ENCODE measurements around the gene VGLL2. TPM values are rescaled to one million over a fixed set of nuclear protein-coding genes. Genes with fewer than 3 reads are reported as not detected.

VGLL2 gene
- total RNA-seq, 3 donors from 2014 or later, result not detected

GRCh38 chr6:117275711-117276110 is 10.4 kb downstream of the VGLL2 start:
- H3K36me3 ChIP-seq (ENCODE audit: low read depth), result no peaks in the 10 kb centered on the region
- TF ChIP-seq CTCF (IDR thresholded peaks at IDR 0.05), result no peak

GRCh38 chr6:117276778-117277316 is 11.5 kb downstream of the VGLL2 start:
- Histone ChIP-seq H3K9me3 (no peaks in the 10 kb centered on the region), H3K4me3 (no peak overlapping the region), H3K36me3 (ENCODE audit: low read depth) (no peaks in the 10 kb centered on the region), H3K4me1 (ENCODE audit: low read depth) (no peaks in the 10 kb centered on the region)
- no peak for DNase-seq
- ATAC-seq, result no peak
- intact Hi-C loops (cut with DNase I, micrococcal nuclease), result no loop called here
- TF ChIP-seq CTCF (IDR thresholded peaks at IDR 0.05), result no peak

More at GRCh38 chr6:117275711-117276110, 10.4 kb downstream of the VGLL2 start:
- Histone ChIP-seq H3K9me3 (no peaks in the 10 kb centered on the region), H3K4me3 (no peak overlapping the region), H3K4me1 (ENCODE audit: low read depth) (peaks cover under 1% of the 10 kb centered on the region)
- intact Hi-C loops (cut with DNase I, micrococcal nuclease), result no loop called here
- DNase-seq (no peak), ATAC-seq (no peak)

GRCh38 chr6:117280922-117281321 is 15.6 kb downstream of the VGLL2 start:
- ATAC-seq (no peak), DNase-seq (peak in 1 of 3 donors; percentile 40)
- TF ChIP-seq CTCF (IDR thresholded peaks at IDR 0.05), result no peak
- Histone ChIP-seq H3K4me1 (ENCODE audit: low read depth) (no peaks in the 10 kb centered on the region), H3K4me3 (no peak overlapping the region), H3K36me3 (ENCODE audit: low read depth) (no peaks in the 10 kb centered on the region), H3K9me3 (no peaks in the 10 kb centered on the region)
- intact Hi-C loops (cut with DNase I, micrococcal nuclease), result no loop called here

- no peaks in the 10 kb centered on the region for H3K4me1 ChIP-seq (ENCODE audit: low read depth)
- H3K36me3 ChIP-seq (ENCODE audit: low read depth), result no peaks in the 10 kb centered on the region
- ATAC-seq (no peak), DNase-seq (no peak)
- H3K9me3 ChIP-seq, result no peaks in the 10 kb centered on the region
- TF ChIP-seq CTCF (IDR thresholded peaks at IDR 0.05), result no peak
- H3K4me3 ChIP-seq, result no peak overlapping the region
- intact Hi-C loops (cut with DNase I, micrococcal nuclease), result no loop called here
These were observed 22.8 kb downstream of the VGLL2 start for GRCh38 chr6:117288083-117288715.

- no peak for ATAC-seq
- Histone ChIP-seq H3K4me3 (no peak overlapping the region), H3K4me1 (ENCODE audit: low read depth) (no peaks in the 10 kb centered on the region), H3K9me3 (no peaks in the 10 kb centered on the region), H3K36me3 (ENCODE audit: low read depth) (no peaks in the 10 kb centered on the region)
- no peak for DNase-seq
- intact Hi-C loops (cut with DNase I, micrococcal nuclease), result no loop called here
- no peak for TF ChIP-seq CTCF (IDR thresholded peaks at IDR 0.05)
These were observed 25.0 kb downstream of the VGLL2 start for GRCh38 chr6:117290173-117290846.

Measured in mucosa of descending colon (tissue), 3 donors.